Cerebellar cortex (tissue), 1 donor: ENCODE measurements around the gene KDM6B.
A peak's percentile ranks its signal among the peaks of the same experiment; 100 is the strongest.

ENCODE experiments used
- DNase-seq: peaks from one replicate; pipeline ENCODE4 v3.0.0-alpha.2; 2015; ENCODE audit warnings: low spot score

KDM6B gene

GRCh38 chr17:7823581-7824001 lies 10.4 kb upstream of the KDM6B start:
- DNase-seq, result no peak

- peak; percentile 72 for DNase-seq
Observed at GRCh38 chr17:7824021-7824924, 9.7 kb upstream of the KDM6B start.

GRCh38 chr17:7825206-7825990 lies 8.6 kb upstream of the KDM6B start:
- DNase-seq, result peak; percentile 79

- no peak for DNase-seq
Observed at GRCh38 chr17:7830616-7831015, 3.4 kb upstream of the KDM6B start.

GRCh38 chr17:7831233-7831632 lies 2.8 kb upstream of the KDM6B start:
- DNase-seq, result no peak

- no peak for DNase-seq
Observed at GRCh38 chr17:7832431-7832830, 1.6 kb upstream of the KDM6B start.

GRCh38 chr17:7833011-7833794 lies 814 bp upstream of the KDM6B start:
- no peak for DNase-seq

GRCh38 chr17:7834542-7834956 lies 532 bp downstream of the KDM6B start:
- DNase-seq, result peak; percentile 57

GRCh38 chr17:7834957-7835813 lies 1.2 kb downstream of the KDM6B start:
- peak; percentile 99 for DNase-seq

- DNase-seq, result peak; percentile 87
Observed at GRCh38 chr17:7835814-7836595, 2.0 kb downstream of the KDM6B start.

GRCh38 chr17:7836596-7837407 lies 2.8 kb downstream of the KDM6B start:
- peak; percentile 96 for DNase-seq

GRCh38 chr17:7837408-7838088 lies 3.5 kb downstream of the KDM6B start:
- peak; percentile 44 for DNase-seq

GRCh38 chr17:7838090-7839075 lies 4.4 kb downstream of the KDM6B start:
- DNase-seq, result peak; percentile 78

- DNase-seq, result peak; percentile 24
Observed at GRCh38 chr17:7839190-7839875, 5.3 kb downstream of the KDM6B start.

GRCh38 chr17:7839876-7840261 lies 5.9 kb downstream of the KDM6B start:
- DNase-seq, result peak; percentile 68

- no peak for DNase-seq
Observed at GRCh38 chr17:7840441-7840840, 6.4 kb downstream of the KDM6B start.

- DNase-seq, result peak; percentile 23
Observed at GRCh38 chr17:7840875-7841274, 6.9 kb downstream of the KDM6B start.
